KBM-7 (cell line): ENCODE data around the gene IMPACT.
A peak's percentile ranks its signal among the peaks of the same experiment; 100 is the strongest.

Experiments
- DNase-seq: peaks from one replicate; pipeline ENCODE4 v3.0.0-alpha.2; 2015
- in situ Hi-C: fragments of 300-500 bp; cut with MboI; formaldehyde crosslinking; loops from 2 replicates; pipeline ENCODE4 v1.14.3; 2020; ENCODE audit warnings: low sequenced_read_pairs, low pct_unique_long_range_greater_than_20kb, mixed read lengths

IMPACT gene

GRCh38 chr18:24417480-24417879, 9.0 kb upstream of the IMPACT start:
- in situ Hi-C loops: no loop called here
- DNase-seq: no peak

- no peak for DNase-seq
- in situ Hi-C loops: no loop called here
Measured at GRCh38 chr18:24420551-24420950, 5.9 kb upstream of the IMPACT start.

- no peak for DNase-seq
- in situ Hi-C loops: no loop called here
Measured at GRCh38 chr18:24421831-24422230, 4.6 kb upstream of the IMPACT start.

- in situ Hi-C loops: no loop called here
- DNase-seq: no peak
Measured at GRCh38 chr18:24426073-24426397, 435 bp upstream of the IMPACT start.

- in situ Hi-C loops: no loop called here
Measured at GRCh38 chr18:24427484-24427883, 1.0 kb downstream of the IMPACT start.

GRCh38 chr18:24428709-24429108, 2.2 kb downstream of the IMPACT start:
- in situ Hi-C loops: no loop called here
- DNase-seq: no peak

More at GRCh38 chr18:24427484-24427883, 1.0 kb downstream of the IMPACT start:
- no peak for DNase-seq

GRCh38 chr18:24429188-24429587, 2.7 kb downstream of the IMPACT start:
- no peak for DNase-seq
- in situ Hi-C loops: no loop called here

GRCh38 chr18:24432618-24433017, 6.1 kb downstream of the IMPACT start:
- DNase-seq: peak; percentile 14
- in situ Hi-C loops: no loop called here

GRCh38 chr18:24436939-24437338, 10.5 kb downstream of the IMPACT start:
- in situ Hi-C loops: no loop called here
- DNase-seq: no peak

GRCh38 chr18:24443870-24444269, 17.4 kb downstream of the IMPACT start:
- peak; percentile 63 for DNase-seq
- in situ Hi-C loops: no loop called here

GRCh38 chr18:24446453-24446852, 20.0 kb downstream of the IMPACT start:
- in situ Hi-C loops: no loop called here
- no peak for DNase-seq

- in situ Hi-C loops: no loop called here
- DNase-seq: no peak
Measured at GRCh38 chr18:24446953-24447538, 20.6 kb downstream of the IMPACT start.

- in situ Hi-C loops: no loop called here
- DNase-seq: no peak
Measured at GRCh38 chr18:24447961-24448360, 21.5 kb downstream of the IMPACT start.

GRCh38 chr18:24456549-24456948, 30.1 kb downstream of the IMPACT start:
- DNase-seq: no peak
- in situ Hi-C loops: no loop called here

GRCh38 chr18:24459772-24460171, 33.3 kb downstream of the IMPACT start:
- in situ Hi-C loops: no loop called here
- no peak for DNase-seq

GRCh38 chr18:24460388-24460787, 33.9 kb downstream of the IMPACT start, which contains the start of gene HRH4:
Gene HRH4 (plus strand): TSS chr18:24460637. CDS start chr18:24460729, 92 bp downstream.
- peak; percentile 28 for DNase-seq
- in situ Hi-C loops: no loop called here

GRCh38 chr18:24461996-24462395, 35.5 kb downstream of the IMPACT start:
- in situ Hi-C loops: no loop called here
- no peak for DNase-seq

GRCh38 chr18:24462838-24463775, 36.6 kb downstream of the IMPACT start:
- in situ Hi-C loops: no loop called here
- DNase-seq: no peak

GRCh38 chr18:24465486-24465885, 39.0 kb downstream of the IMPACT start:
- in situ Hi-C loops: no loop called here
- DNase-seq: no peak

GRCh38 chr18:24466771-24467170, 40.3 kb downstream of the IMPACT start:
- in situ Hi-C loops: no loop called here
- DNase-seq: no peak
